PC-9 (cell line): ENCODE measurements around the gene ST13. TPM values are rescaled to one million over a fixed set of nuclear protein-coding genes. Genes with fewer than 3 reads are reported as not detected.

ENCODE experiments used
- BruUV-seq: library from RNA; stranded (reverse); fragments of 400-500 nt; replicated peaks from 2 replicates; lab custom pipeline; 2021; lab: Mats Ljungman, UMichigan
- CTCF ChIA-PET: fragments of 300-600 bp; sonication (Branson Sonifier 250); formaldehyde crosslinking; loops from one replicate; lab custom pipeline; 2022; ENCODE audit warnings: antibody characterized with exemption; lab: Charles Lee
- POLR2A ChIA-PET: fragments of 300-600 bp; sonication (Branson Sonifier 250); formaldehyde crosslinking; loops from one replicate; lab custom pipeline; 2022; ENCODE audit warnings: antibody characterized with exemption; ENCODE audit not compliant: unreplicated experiment; lab: Charles Lee
- DNase-seq, 2 experiments: peaks; one replicate each; pipeline versions ENCODE4 v3.0.0 to v3.0.0-alpha.2; 2015 to 2022; ENCODE audit warnings: mixed read lengths in 1 of 2
- H2AFZ ChIP-seq: fragments of 200-600 bp; sonication (generic); 2 replicates; pipeline ENCODE4 v1.8.1; 2017; ENCODE audit warnings: antibody characterized with exemption
- H3F3A ChIP-seq: fragments of 200-600 bp; sonication (generic); 2 replicates; pipeline ENCODE4 v1.8.1; 2017; ENCODE audit warnings: antibody characterized with exemption, mild to moderate bottlenecking, low read depth; ENCODE audit not compliant: insufficient read depth
- H3K27ac ChIP-seq: fragments of 200-600 bp; sonication (generic); 2 replicates; pipeline ENCODE4 v1.6.1; 2016; ENCODE audit warnings: mixed run types
- H3K27me3 ChIP-seq: fragments of 200-600 bp; sonication (generic); 2 replicates; pipeline ENCODE4 v1.6.1; 2016; ENCODE audit warnings: low read depth, mixed run types; ENCODE audit not compliant: insufficient read depth
- H3K36me3 ChIP-seq: fragments of 200-600 bp; sonication (generic); 2 replicates; pipeline ENCODE4 v1.6.1; 2016; ENCODE audit warnings: low read depth, mixed run types
- H3K4me1 ChIP-seq: fragments of 200-600 bp; sonication (generic); replicated peaks from 2 replicates; pipeline ENCODE4 v1.6.1; 2016; ENCODE audit warnings: mixed run types; ENCODE audit not compliant: insufficient read depth
- H3K4me2 ChIP-seq: fragments of 200-600 bp; sonication (generic); 2 replicates; pipeline ENCODE4 v1.6.1; 2017; ENCODE audit warnings: mixed run types
- H3K4me3 ChIP-seq: fragments of 200-600 bp; sonication (generic); 2 replicates; pipeline ENCODE4 v1.6.1; 2016; ENCODE audit warnings: mixed run types
- H3K79me2 ChIP-seq: fragments of 200-600 bp; sonication (generic); 2 replicates; pipeline ENCODE4 v1.6.1; 2017; ENCODE audit warnings: low read depth, mixed run types
- H3K9me2 ChIP-seq: fragments of 200-600 bp; sonication (generic); 2 replicates; pipeline ENCODE4 v1.8.1; 2017; ENCODE audit warnings: mild to moderate bottlenecking; ENCODE audit not compliant: insufficient read depth
- H3K9me3 ChIP-seq: fragments of 200-600 bp; sonication (generic); 2 replicates; pipeline ENCODE4 v1.8.1; 2016; ENCODE audit warnings: low read depth; ENCODE audit not compliant: insufficient read depth
- H4K20me1 ChIP-seq: fragments of 200-600 bp; sonication (generic); 2 replicates; pipeline ENCODE4 v1.8.1; 2017; ENCODE audit not compliant: insufficient read depth
- CTCF ChIP-seq: fragments of 200-600 bp; sonication (generic); conservative IDR thresholded peaks from 2 replicates; pipeline ENCODE4 v1.6.1; 2017; ENCODE audit warnings: mixed run types, antibody characterized with exemption, mild to moderate bottlenecking, moderate library complexity
- EZH2 ChIP-seq: fragments of 200-600 bp; sonication (generic); IDR thresholded peaks from 2 replicates; pipeline ENCODE4 v1.8.0; 2017; ENCODE audit warnings: antibody characterized with exemption, low read depth
- intact Hi-C: fragments of 100-400 bp; cut with micrococcal nuclease; formaldehyde crosslinking; loops from one replicate; pipeline ENCODE4 v1.10.0; 2022; ENCODE audit not compliant: unreplicated experiment
- total RNA-seq: library from RNA; stranded (reverse); gene quantifications from 2 replicates; pipeline ENCODE4 v1.2.3, GENCODE V29; 2021

The ST13 gene
- total RNA-seq, 1 experiment from 2014 or later = 285 TPM

GRCh38 chr22:40878922-40879321 lies 22.5 kb upstream of the ST13 start:
- Histone ChIP-seq H3K4me1 (no peaks in the 10 kb centered on the region), H3K4me2 (no peak overlapping the region), H3K36me3 (peaks cover 23% of the 10 kb centered on the region), H3K27me3 (no peaks in the 10 kb centered on the region), H3K27ac (no peak overlapping the region), H3K9me2 (no peaks in the 10 kb centered on the region), H3K9me3 (no peaks in the 10 kb centered on the region), H3K4me3 (no peak overlapping the region), H3K79me2 (no peaks in the 10 kb centered on the region), H2AFZ (no peak overlapping the region), H3F3A (peaks cover 4% of the 10 kb centered on the region; the same call in 1 of the 2 replicates), H4K20me1 (no peaks in the 10 kb centered on the region)
- intact Hi-C loops = no loop called here
- no peak for DNase-seq
- CTCF ChIA-PET = no interaction called here
- BruUV-seq = no TSS peak
- TF ChIP-seq EZH2 (no peak), CTCF (no peak)
- POLR2A ChIA-PET = no interaction called here

DNA sequence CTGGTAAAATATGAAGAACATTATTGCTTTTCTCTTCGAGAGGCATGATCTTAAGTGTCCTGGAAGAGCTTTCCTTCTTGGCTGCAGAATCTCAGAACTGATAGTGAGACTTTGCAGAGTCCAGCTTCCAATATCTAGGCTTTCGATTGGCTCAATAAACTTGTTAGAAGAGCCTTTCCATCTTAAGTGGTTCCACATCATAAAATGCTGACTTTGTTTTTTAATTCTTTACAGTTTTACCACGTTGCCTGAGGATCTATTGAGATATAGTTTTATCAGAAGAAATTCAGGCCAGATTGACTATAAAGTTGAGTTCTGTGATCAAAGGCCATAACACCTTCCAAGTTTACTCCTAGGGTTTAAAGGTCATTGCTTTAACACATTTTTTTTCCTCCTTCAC lies 21.0 kb upstream of the ST13 start:
- Histone ChIP-seq H3K9me2 (no peaks in the 10 kb centered on the region), H3K79me2 (no peaks in the 10 kb centered on the region), H3K4me2 (no peak overlapping the region), H3K9me3 (no peaks in the 10 kb centered on the region), H3K27me3 (no peaks in the 10 kb centered on the region), H3K4me3 (no peak overlapping the region), H3K27ac (no peak overlapping the region), H3K36me3 (peaks cover 11% of the 10 kb centered on the region), H3F3A (peaks cover 4% of the 10 kb centered on the region; the same call in 1 of the 2 replicates), H2AFZ (no peak overlapping the region), H4K20me1 (no peaks in the 10 kb centered on the region), H3K4me1 (no peaks in the 10 kb centered on the region)
- intact Hi-C loops = no loop called here
- TF ChIP-seq CTCF = no peak
- no peak for TF ChIP-seq EZH2
- ChIA-PET CTCF (interaction anchor here (0.6 kb wide), 1 partner anchor 51 kb away, joined by 5 read pairs; no protein-coding TSS in a partner anchor), POLR2A (no interaction called here)
- BruUV-seq = no TSS peak
- no peak for DNase-seq

- POLR2A ChIA-PET = no interaction called here
- CTCF ChIA-PET = interaction anchor here (0.6 kb wide), 1 partner anchor 58 kb away, joined by 7 read pairs; no protein-coding TSS in a partner anchor
- intact Hi-C loops = no loop called here
- Histone ChIP-seq H3K4me1 (no peaks in the 10 kb centered on the region), H3F3A (peaks cover 4% of the 10 kb centered on the region; the same call in 1 of the 2 replicates), H3K36me3 (peaks cover 6% of the 10 kb centered on the region), H2AFZ (no peak overlapping the region), H3K79me2 (no peaks in the 10 kb centered on the region), H3K9me3 (no peaks in the 10 kb centered on the region), H3K9me2 (no peaks in the 10 kb centered on the region), H3K27me3 (no peaks in the 10 kb centered on the region), H3K27ac (no peak overlapping the region), H4K20me1 (no peaks in the 10 kb centered on the region), H3K4me2 (no peak overlapping the region), H3K4me3 (no peak overlapping the region)
- DNase-seq = no peak
- no TSS peak for BruUV-seq
- no peak for TF ChIP-seq EZH2
These were observed 20.5 kb upstream of the ST13 start for GRCh38 chr22:40876907-40877306.

DNA sequence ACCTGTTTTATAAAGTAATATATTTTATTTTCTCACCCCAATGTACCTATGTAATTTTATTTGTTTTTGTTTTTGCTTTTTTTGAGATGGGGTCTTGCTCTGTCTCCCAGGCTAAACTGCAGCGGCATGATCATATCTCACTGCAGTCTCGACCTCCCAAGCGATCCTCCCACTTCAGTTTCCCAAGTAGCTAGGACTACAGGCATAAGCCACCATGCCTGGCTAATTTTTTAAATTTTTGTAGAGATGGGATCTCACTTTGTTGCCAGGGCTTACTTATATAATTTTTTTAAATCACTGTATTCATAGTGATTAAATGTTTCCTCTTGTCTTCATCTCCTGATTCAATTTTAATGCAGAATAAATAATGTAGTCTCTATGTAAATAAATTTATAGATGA lies 18.7 kb upstream of the ST13 start:
- TF ChIP-seq EZH2 (no peak), CTCF (no peak)
- no peaks in the 10 kb centered on the region for H3K27me3 ChIP-seq
- H3K79me2 ChIP-seq = no peaks in the 10 kb centered on the region
- POLR2A ChIA-PET = no interaction called here
- H3K4me3 ChIP-seq = no peak overlapping the region
- H3K4me2 ChIP-seq = no peak overlapping the region
- DNase-seq = no peak
- H3K9me2 ChIP-seq = no peaks in the 10 kb centered on the region
- no peak overlapping the region for H2AFZ ChIP-seq
- BruUV-seq = no TSS peak
- no peaks in the 10 kb centered on the region for H3K9me3 ChIP-seq
- intact Hi-C loops = no loop called here
- no peaks in the 10 kb centered on the region for H3K4me1 ChIP-seq
- H3K36me3 ChIP-seq = peaks cover 3% of the 10 kb centered on the region; the same call in 1 of the 2 replicates
- no peak overlapping the region for H3K27ac ChIP-seq
- CTCF ChIA-PET = no interaction called here
- no peaks in the 10 kb centered on the region for H4K20me1 ChIP-seq
- peaks cover 4% of the 10 kb centered on the region; the same call in 1 of the 2 replicates for H3F3A ChIP-seq
